ENCODE results near the gene APOL1.
A peak's percentile ranks its signal among the peaks of the same experiment; 100 is the strongest.
"Not testable (repeated sequence)": the region's sequence is repeated elsewhere in the genome, so short reads cannot be mapped to it uniquely, and the experiment has no call there.

Gene APOL1

GRCh38 chr22:36225333-36225922 lies 27.5 kb upstream of the APOL1 start:
- DNase-seq: no peak

- DNase-seq: no peak
Observed at GRCh38 chr22:36226189-36226588, 26.7 kb upstream of the APOL1 start.

- DNase-seq: no peak
Observed at GRCh38 chr22:36227396-36227795, 25.5 kb upstream of the APOL1 start.

- no peak for DNase-seq
Observed at GRCh38 chr22:36227806-36228205, 25.1 kb upstream of the APOL1 start.

GRCh38 chr22:36228369-36228768 lies 24.6 kb upstream of the APOL1 start:
- not testable (repeated sequence) for DNase-seq

GRCh38 chr22:36228944-36229343 lies 24.0 kb upstream of the APOL1 start:
- DNase-seq: no peak

GRCh38 chr22:36229649-36230048 lies 23.3 kb upstream of the APOL1 start:
- DNase-seq: not testable (repeated sequence)

- not testable (repeated sequence) for DNase-seq
Observed at GRCh38 chr22:36231051-36231450, 21.9 kb upstream of the APOL1 start.

GRCh38 chr22:36232715-36233401 lies 20.1 kb upstream of the APOL1 start:
- no peak for DNase-seq

- DNase-seq: no peak
Observed at GRCh38 chr22:36233796-36234195, 19.1 kb upstream of the APOL1 start.

- no peak for DNase-seq
Observed at GRCh38 chr22:36234213-36234612, 18.7 kb upstream of the APOL1 start.

GRCh38 chr22:36234919-36235318 lies 18.0 kb upstream of the APOL1 start:
- no peak for DNase-seq

GRCh38 chr22:36235585-36235984 lies 17.3 kb upstream of the APOL1 start:
- no peak for DNase-seq

GRCh38 chr22:36236388-36237319 lies 16.3 kb upstream of the APOL1 start:
- no peak for DNase-seq

GRCh38 chr22:36237462-36238372 lies 15.2 kb upstream of the APOL1 start:
- DNase-seq: peak in 1 of 5 donors; percentile 40

GRCh38 chr22:36238373-36239149 lies 14.4 kb upstream of the APOL1 start:
- DNase-seq: no peak

- DNase-seq: no peak
Observed at GRCh38 chr22:36239150-36239400, 13.9 kb upstream of the APOL1 start.

GRCh38 chr22:36239401-36240171 lies 13.3 kb upstream of the APOL1 start, which contains the start of gene APOL2:
TSS of gene APOL2 (minus strand) at chr22:36239527. CDS start at chr22:36233162, 6,365 bp downstream.
- peak; percentile 77 to 94 (median 85) for DNase-seq

GRCh38 chr22:36243986-36244385 lies 8.9 kb upstream of the APOL1 start:
- DNase-seq: no peak

- DNase-seq: no peak
Observed at GRCh38 chr22:36244522-36245391, 8.2 kb upstream of the APOL1 start.

All from T-helper 1 cell (primary cell).